Gastrocnemius medialis (tissue), 4 donors: ENCODE results near the gene LIPH. TPM values are rescaled to one million over a fixed set of nuclear protein-coding genes. Genes with fewer than 3 reads are reported as not detected.

Experiments used
- ATAC-seq, 2 donors: fragments of 150-250 bp; one replicate each; pipeline ENCODE4 v1.9.1; 2016
- DNase-seq, 2 donors: peaks; one replicate each; pipeline ENCODE4 v3.0.0-alpha.2; 2019
- H3K27ac ChIP-seq, 4 donors: fragments of 200-600 bp; sonication (generic); 1 replicate in 1 of 4; 2 replicates in 3 of 4; pipeline ENCODE4 v1.5.1; 2016 to 2018; ENCODE audit warnings: mild to moderate bottlenecking in 2 of 4, moderate library complexity in 1 of 4
- H3K27me3 ChIP-seq, 3 donors: fragments of 200-600 bp; sonication (generic) in 2 of 3; 1 replicate in 1 of 3; 2 replicates in 2 of 3; pipeline versions ENCODE4 v1.5.1 to v1.6.0; 2016 to 2019; ENCODE audit warnings: mild to moderate bottlenecking in 1 of 3, moderate library complexity in 1 of 3
- H3K36me3 ChIP-seq, 2 donors: fragments of 200-600 bp; sonication (generic) in 1 of 2; one replicate each; pipeline ENCODE4 v1.5.1; 2017 to 2018
- H3K4me1 ChIP-seq, 2 donors: fragments of 200-600 bp; sonication (generic) in 1 of 2; one replicate each; pipeline ENCODE4 v1.5.1; 2016 to 2017; ENCODE audit warnings: mild to moderate bottlenecking in 2 of 2
- H3K4me3 ChIP-seq, 4 donors: fragments of 200-600 bp; sonication (generic) in 3 of 4; 1 replicate in 1 of 4; 2 replicates in 3 of 4; pipeline ENCODE4 v1.5.1; 2016 to 2019; ENCODE audit warnings: mild to moderate bottlenecking in 2 of 4
- H3K9me3 ChIP-seq, 3 donors: fragments of 200-600 bp; sonication (generic) in 2 of 3; 1 replicate in 1 of 3; 2 replicates in 2 of 3; pipeline ENCODE4 v1.5.1; 2016 to 2019
- CTCF ChIP-seq, 5 experiments: fragments of 450-650 bp in 3 of 5; fragments of 200-600 bp in 2 of 5; sonication (generic) in 2 of 5; IDR thresholded peaks in 4 of 5; conservative IDR thresholded peaks in 1 of 5; 1 replicate in 4 of 5; 2 replicates in 1 of 5; pipeline ENCODE4 v1.5.1; 2016 to 2019; ENCODE audit warnings: antibody characterized with exemption in 5 of 5, mild to moderate bottlenecking in 3 of 5, moderate library complexity in 3 of 5
- POLR2A ChIP-seq, 2 donors: fragments of 450-650 bp; IDR thresholded peaks; one replicate each; pipeline ENCODE4 v1.6.1; 2017; ENCODE audit warnings: antibody characterized with exemption in 2 of 2, mild to moderate bottlenecking in 2 of 2, moderate library complexity in 2 of 2
- in situ Hi-C, 4 donors: fragments of 200-750 bp; cut with MboI; loops; one replicate each; pipeline versions ENCODE4 v1.15.0 to v1.8.0; 2017; ENCODE audit warnings: low sequenced_read_pairs in 4 of 4
- intact Hi-C: fragments of 100-400 bp; cut with DNase I; formaldehyde crosslinking; loops from one replicate; pipeline ENCODE4 v1.15.1; 2023; ENCODE audit warnings: low total_unique reads
- total RNA-seq, 4 donors: library from RNA; depleted of rRNA; stranded (reverse); fragments of >200 nt; gene quantifications; one replicate each; pipeline versions ENCODE4 v1.1.0 to v1.2.3, GENCODE V29; 2016

The LIPH gene
- total RNA-seq, 4 donors from 2014 or later = 0.11 to 0.41 TPM; not detected in 2

- no peak overlapping the region for H3K4me3 ChIP-seq
- H3K9me3 ChIP-seq = no peaks in the 10 kb centered on the region
- H3K36me3 ChIP-seq = no peaks in the 10 kb centered on the region
- no peak overlapping the region for H3K27ac ChIP-seq
- no peak for ATAC-seq
- in situ Hi-C loops (no loop called here), intact Hi-C loops (no loop called here)
- no peaks in the 10 kb centered on the region for H3K27me3 ChIP-seq
- H3K4me1 ChIP-seq = no peaks in the 10 kb centered on the region
- TF ChIP-seq POLR2A (IDR thresholded peaks at IDR 0.05) (no peak), CTCF (IDR thresholded peaks at IDR 0.05 in 4 of 5, conservative IDR thresholded peaks at IDR 0.05 in 1 of 5) (no peak)
- DNase-seq = no peak
Measured at GRCh38 chr3:185539934-185540333, 12.5 kb downstream of the LIPH start.

GRCh38 chr3:185537369-185537970, 14.9 kb downstream of the LIPH start:
- Histone ChIP-seq H3K9me3 (no peaks in the 10 kb centered on the region), H3K4me3 (no peak overlapping the region), H3K36me3 (no peaks in the 10 kb centered on the region), H3K4me1 (no peaks in the 10 kb centered on the region), H3K27me3 (no peaks in the 10 kb centered on the region), H3K27ac (peak overlapping the region in 1 of 4 donors; percentile 48)
- TF ChIP-seq POLR2A (IDR thresholded peaks at IDR 0.05) (no peak), CTCF (IDR thresholded peaks at IDR 0.05 in 4 of 5, conservative IDR thresholded peaks at IDR 0.05 in 1 of 5) (no peak)
- in situ Hi-C loops (no loop called here), intact Hi-C loops (no loop called here)
- ATAC-seq (peak; percentile 78 to 79), DNase-seq (peak; percentile 27 to 58)

- in situ Hi-C loops (no loop called here), intact Hi-C loops (no loop called here)
- Histone ChIP-seq H3K4me1 (no peaks in the 10 kb centered on the region), H3K27me3 (no peaks in the 10 kb centered on the region), H3K4me3 (no peak overlapping the region), H3K9me3 (no peaks in the 10 kb centered on the region), H3K27ac (no peak overlapping the region), H3K36me3 (no peaks in the 10 kb centered on the region)
- no peak for DNase-seq
- ATAC-seq = no peak
- no peak for TF ChIP-seq CTCF (IDR thresholded peaks at IDR 0.05 in 4 of 5, conservative IDR thresholded peaks at IDR 0.05 in 1 of 5)
- no peak for TF ChIP-seq POLR2A (IDR thresholded peaks at IDR 0.05)
Measured at GRCh38 chr3:185534511-185534910, 17.9 kb downstream of the LIPH start.

- Histone ChIP-seq H3K27ac (no peak overlapping the region), H3K9me3 (no peaks in the 10 kb centered on the region), H3K36me3 (no peaks in the 10 kb centered on the region), H3K4me1 (no peaks in the 10 kb centered on the region), H3K4me3 (no peak overlapping the region), H3K27me3 (no peaks in the 10 kb centered on the region)
- DNase-seq (no peak), ATAC-seq (no peak)
- TF ChIP-seq POLR2A (IDR thresholded peaks at IDR 0.05) (no peak), CTCF (IDR thresholded peaks at IDR 0.05 in 4 of 5, conservative IDR thresholded peaks at IDR 0.05 in 1 of 5) (no peak)
- in situ Hi-C loops = no loop called here
- intact Hi-C loops = no loop called here
Measured at GRCh38 chr3:185532901-185533300, 19.5 kb downstream of the LIPH start.

- DNase-seq = no peak
- Histone ChIP-seq H3K36me3 (no peaks in the 10 kb centered on the region), H3K4me1 (no peaks in the 10 kb centered on the region), H3K4me3 (no peak overlapping the region), H3K27ac (no peak overlapping the region), H3K9me3 (no peaks in the 10 kb centered on the region), H3K27me3 (peaks cover 0 to 4% (median 0%) of the 10 kb centered on the region in 3 donors)
- in situ Hi-C loops (no loop called here), intact Hi-C loops (no loop called here)
- no peak for TF ChIP-seq CTCF (IDR thresholded peaks at IDR 0.05 in 4 of 5, conservative IDR thresholded peaks at IDR 0.05 in 1 of 5)
- no peak for TF ChIP-seq POLR2A (IDR thresholded peaks at IDR 0.05)
- no peak for ATAC-seq
Measured at GRCh38 chr3:185530856-185531255, 21.5 kb downstream of the LIPH start.
